Stimulated activated CD8-positive, alpha-beta memory T cell treated with anti-CD3 and anti-CD28 coated beads, Interleukin-2, amount 100 ng/mL, for 48 hours (primary cell): Measurements from ENCODE around the gene APPBP2.

Experiments
- DNase-seq, 2 donors: peaks; one replicate each; pipeline ENCODE4 v3.0.0-alpha.2; 2020; ENCODE audit warnings: low read depth in 2 of 2

Gene APPBP2

DNA sequence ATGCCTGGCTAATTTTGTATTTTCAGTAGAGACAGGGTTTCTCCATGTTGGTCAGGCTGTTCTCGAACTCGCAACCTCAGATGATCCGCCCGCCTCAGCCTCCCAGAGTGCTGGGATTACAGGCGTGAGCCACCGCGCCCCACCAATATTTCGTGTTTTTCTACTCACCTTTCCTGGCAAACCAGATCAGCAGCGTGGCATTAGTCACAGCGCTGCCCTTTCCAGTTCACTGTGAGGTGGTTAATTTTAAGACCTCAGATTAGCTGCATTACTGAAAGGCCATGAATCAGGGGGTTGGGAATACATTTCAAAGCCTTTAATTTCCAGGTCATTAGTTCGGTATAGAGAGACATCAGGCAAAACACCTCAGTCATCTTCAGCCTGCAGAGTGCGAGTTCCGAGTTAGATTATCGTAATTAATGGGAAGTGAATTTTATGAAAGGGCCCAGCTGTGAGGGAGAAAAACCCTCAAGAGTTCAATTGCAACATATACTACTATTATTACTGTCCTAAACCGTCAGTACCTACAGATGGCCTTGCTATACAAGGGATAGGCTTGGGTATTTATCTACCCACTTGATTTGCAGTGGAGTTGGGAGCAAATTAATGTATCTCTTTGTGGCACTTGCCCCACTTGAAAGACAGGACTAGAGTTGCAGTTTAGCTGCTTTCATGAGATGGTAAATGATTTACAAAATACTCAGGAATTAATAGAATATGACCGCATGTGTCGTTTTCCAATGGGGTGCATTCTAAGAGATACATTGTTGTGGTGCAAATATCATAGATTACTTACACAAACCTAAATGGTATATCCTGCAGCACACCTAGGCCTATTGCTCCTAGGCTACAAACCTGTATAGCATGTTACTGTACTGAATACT is 132.0 kb downstream of the APPBP2 start:
- no peak for DNase-seq
